Parathyroid adenoma (tissue), 2 donors: ENCODE measurements around the gene SIX5.

Experiments used
- H2AFZ ChIP-seq: fragments of 300-600 bp; sonication (generic); one replicate; pipeline ENCODE4 v1.7.0; 2017; ENCODE audit warnings: antibody characterized with exemption, mild to moderate bottlenecking
- H3K27ac ChIP-seq: fragments of 300-600 bp; sonication (generic); one replicate; pipeline ENCODE4 v1.7.0; 2017
- H3K27me3 ChIP-seq: fragments of 300-600 bp; sonication (generic); one replicate; pipeline ENCODE4 v1.7.0; 2017; ENCODE audit warnings: low read length; ENCODE audit not compliant: control insufficient read depth, insufficient read depth
- H3K36me3 ChIP-seq: fragments of 300-600 bp; sonication (generic); one replicate; pipeline ENCODE4 v1.7.0; 2017; ENCODE audit warnings: low read length; ENCODE audit not compliant: control insufficient read depth, insufficient read depth
- H3K4me1 ChIP-seq: fragments of 300-600 bp; sonication (generic); one replicate; pipeline ENCODE4 v1.7.0; 2017; ENCODE audit warnings: control low read depth
- H3K4me2 ChIP-seq: fragments of 300-600 bp; sonication (generic); one replicate; pipeline ENCODE4 v1.7.0; 2017; ENCODE audit warnings: low read length
- H3K4me3 ChIP-seq: fragments of 300-600 bp; sonication (generic); one replicate; pipeline ENCODE4 v1.7.0; 2017; ENCODE audit warnings: low read depth, low read length
- H3K79me2 ChIP-seq: fragments of 300-600 bp; sonication (generic); one replicate; pipeline ENCODE4 v1.7.0; 2017; ENCODE audit warnings: control low read depth
- H3K9ac ChIP-seq: fragments of 300-600 bp; sonication (generic); one replicate; pipeline ENCODE4 v1.7.0; 2017; ENCODE audit warnings: mild to moderate bottlenecking
- H3K9me3 ChIP-seq: fragments of 300-600 bp; sonication (generic); one replicate; pipeline ENCODE4 v1.7.0; 2017; ENCODE audit warnings: low read length; ENCODE audit not compliant: control insufficient read depth
- TF ChIP-seq, protein P1 (sequence below): fragments of 300-600 bp; sonication (generic); IDR thresholded peaks from one replicate; pipeline ENCODE4 v1.7.0; 2017; ENCODE audit warnings: antibody characterized with exemption, mild to moderate bottlenecking
- donor health status: primary hyperparathyroidism.

Gene SIX5

DNA sequence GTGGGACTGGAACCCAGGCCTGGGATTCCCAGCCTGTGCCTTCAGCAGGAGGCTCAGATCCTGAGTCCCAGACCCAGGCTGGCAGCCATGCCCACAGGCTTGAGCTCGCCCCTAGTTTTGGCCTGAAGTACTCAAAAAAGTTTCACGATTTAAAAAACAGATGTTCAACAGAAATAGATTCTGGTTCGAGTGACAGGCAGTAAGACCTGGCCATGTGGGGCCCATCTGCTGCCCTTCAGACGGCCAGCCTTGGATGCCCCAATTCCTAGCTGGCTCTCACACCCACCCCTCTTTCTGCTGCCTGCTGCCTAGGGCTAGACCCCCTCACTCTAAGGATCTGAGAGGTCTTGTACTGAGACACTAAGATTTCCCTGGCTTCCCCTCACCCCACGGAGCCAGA, 16.0 kb upstream of the SIX5 start:
- Histone ChIP-seq H3K4me1 (peaks cover 5% of the 10 kb centered on the region), H3K27ac (no peak overlapping the region), H2AFZ (no peak overlapping the region), H3K9ac (no peak overlapping the region), H3K9me3 (no peaks in the 10 kb centered on the region), H3K79me2 (peaks cover 2% of the 10 kb centered on the region), H3K36me3 (no peaks in the 10 kb centered on the region), H3K4me2 (no peak overlapping the region), H3K27me3 (no peaks in the 10 kb centered on the region), H3K4me3 (no peak overlapping the region)
- TF ChIP-seq, protein P1, sequence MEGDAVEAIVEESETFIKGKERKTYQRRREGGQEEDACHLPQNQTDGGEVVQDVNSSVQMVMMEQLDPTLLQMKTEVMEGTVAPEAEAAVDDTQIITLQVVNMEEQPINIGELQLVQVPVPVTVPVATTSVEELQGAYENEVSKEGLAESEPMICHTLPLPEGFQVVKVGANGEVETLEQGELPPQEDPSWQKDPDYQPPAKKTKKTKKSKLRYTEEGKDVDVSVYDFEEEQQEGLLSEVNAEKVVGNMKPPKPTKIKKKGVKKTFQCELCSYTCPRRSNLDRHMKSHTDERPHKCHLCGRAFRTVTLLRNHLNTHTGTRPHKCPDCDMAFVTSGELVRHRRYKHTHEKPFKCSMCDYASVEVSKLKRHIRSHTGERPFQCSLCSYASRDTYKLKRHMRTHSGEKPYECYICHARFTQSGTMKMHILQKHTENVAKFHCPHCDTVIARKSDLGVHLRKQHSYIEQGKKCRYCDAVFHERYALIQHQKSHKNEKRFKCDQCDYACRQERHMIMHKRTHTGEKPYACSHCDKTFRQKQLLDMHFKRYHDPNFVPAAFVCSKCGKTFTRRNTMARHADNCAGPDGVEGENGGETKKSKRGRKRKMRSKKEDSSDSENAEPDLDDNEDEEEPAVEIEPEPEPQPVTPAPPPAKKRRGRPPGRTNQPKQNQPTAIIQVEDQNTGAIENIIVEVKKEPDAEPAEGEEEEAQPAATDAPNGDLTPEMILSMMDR, result no peak

DNA sequence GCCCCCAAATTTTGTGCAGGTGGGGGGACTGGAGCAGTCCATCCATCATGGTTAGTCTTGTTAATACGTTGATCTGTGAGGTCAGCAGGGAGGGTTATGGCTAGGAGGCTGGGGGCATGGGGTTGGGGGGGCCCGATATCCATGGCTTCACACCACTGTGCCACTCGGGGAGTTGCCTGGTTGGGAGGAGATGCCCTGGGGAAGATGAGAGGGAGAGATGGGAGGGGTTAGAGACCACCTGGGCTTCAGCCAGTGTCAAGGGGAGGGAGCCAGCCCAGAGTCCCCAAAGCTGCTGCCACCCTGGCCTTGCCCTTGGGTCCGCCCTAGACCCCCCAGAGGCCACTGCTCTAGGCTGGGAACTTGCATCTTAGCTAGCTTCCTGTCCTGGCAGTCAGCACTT, 15.0 kb upstream of the SIX5 start:
- no peak overlapping the region for H3K4me2 ChIP-seq
- TF ChIP-seq, protein P1, result no peak
- H3K27ac ChIP-seq, result no peak overlapping the region
- peaks cover 2% of the 10 kb centered on the region for H3K79me2 ChIP-seq
- H3K4me1 ChIP-seq, result peaks cover 10% of the 10 kb centered on the region
- no peaks in the 10 kb centered on the region for H3K9me3 ChIP-seq
- H3K36me3 ChIP-seq, result no peaks in the 10 kb centered on the region
- H3K4me3 ChIP-seq, result no peak overlapping the region
- no peaks in the 10 kb centered on the region for H3K27me3 ChIP-seq
- H3K9ac ChIP-seq, result no peak overlapping the region
- no peak overlapping the region for H2AFZ ChIP-seq

DNA sequence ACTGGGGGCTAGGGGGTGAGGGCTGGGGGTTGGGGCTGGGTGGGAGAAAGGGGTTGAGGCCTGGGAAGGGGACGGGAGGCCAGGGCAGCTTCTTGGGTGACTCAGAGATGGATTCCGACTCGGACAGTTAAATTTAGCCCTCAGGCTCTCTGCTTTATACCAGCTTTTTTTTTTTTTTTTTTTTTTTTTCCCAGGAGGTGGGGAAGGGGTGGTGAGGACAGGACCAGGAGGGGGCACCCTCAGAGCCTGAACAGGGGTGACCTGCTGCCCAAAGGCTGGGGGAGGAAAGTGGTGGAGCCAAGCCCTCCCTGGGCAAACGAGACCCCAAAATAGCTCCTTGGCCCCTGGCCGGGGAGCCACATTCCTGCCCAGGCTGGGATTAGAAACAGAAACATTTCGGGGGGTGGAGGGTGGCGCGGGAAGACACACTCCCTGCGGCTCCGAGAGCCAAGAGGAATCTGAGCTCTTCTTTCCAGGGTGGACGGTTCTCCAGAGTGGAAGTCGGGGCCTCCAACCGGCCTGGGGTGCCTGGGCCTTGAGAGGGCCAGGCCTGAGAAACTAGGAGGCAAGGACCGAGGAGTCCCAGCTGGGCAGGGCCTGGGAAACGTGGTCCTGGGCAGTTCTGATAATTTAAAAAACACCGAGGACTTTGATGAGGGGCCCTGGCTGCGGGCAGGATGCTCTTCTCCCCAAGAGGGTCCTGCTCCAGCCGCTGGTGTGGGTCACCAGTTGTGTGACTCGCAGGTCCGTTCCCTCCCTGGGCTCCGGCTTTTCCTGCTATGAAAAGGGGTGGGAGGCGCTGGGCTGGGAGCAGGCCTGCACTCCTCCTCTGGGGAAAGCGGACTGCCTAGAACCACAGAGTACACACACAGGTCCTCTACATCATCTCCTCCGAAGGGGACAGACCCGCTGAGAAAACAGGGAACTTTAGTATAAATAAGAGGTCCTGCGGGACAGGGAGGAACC, 14.1 kb upstream of the SIX5 start:
- Histone ChIP-seq H3K4me1 (peaks cover 10% of the 10 kb centered on the region), H3K9me3 (no peaks in the 10 kb centered on the region), H3K27ac (peak overlapping the region; percentile 39), H3K4me2 (no peak overlapping the region), H3K4me3 (no peak overlapping the region), H2AFZ (no peak overlapping the region), H3K9ac (no peak overlapping the region), H3K79me2 (peaks cover 2% of the 10 kb centered on the region), H3K27me3 (no peaks in the 10 kb centered on the region), H3K36me3 (no peaks in the 10 kb centered on the region)
- TF ChIP-seq, protein P1, result no peak

DNA sequence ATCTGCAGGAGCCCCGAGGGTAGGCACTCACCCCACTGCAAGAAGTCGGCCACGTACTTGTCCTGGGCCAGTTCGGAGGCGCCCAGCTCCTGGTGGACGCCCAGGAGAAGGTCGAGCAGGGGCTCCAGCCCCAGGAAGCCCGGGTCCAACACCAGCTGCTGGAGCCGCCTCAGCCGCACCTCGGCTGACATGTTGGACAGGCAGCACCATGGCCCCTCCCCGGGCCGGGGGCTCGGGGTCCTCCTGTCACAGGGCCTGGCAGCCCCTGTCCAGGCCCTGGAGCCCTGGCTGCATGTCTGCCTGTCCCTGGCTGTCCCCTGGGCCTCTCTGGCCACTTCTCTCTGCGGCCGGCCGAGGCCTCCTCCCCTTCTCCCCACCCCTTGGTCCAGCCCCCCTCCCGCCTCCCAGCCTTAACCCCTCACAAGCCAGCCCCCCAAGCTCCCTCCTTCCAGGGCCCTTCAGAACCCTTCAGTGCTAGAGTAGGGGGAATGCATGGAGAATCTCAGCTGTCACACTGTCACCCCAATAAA, 13.2 kb upstream of the SIX5 start, which contains the start of gene DMPK:
TSS of gene DMPK (minus strand) at position 329 of the 530 bp plus-strand sequence. CDS start at position 191, 138 bp downstream.
- H3K27ac ChIP-seq, result peak within 1 kb of the TSS; percentile 39
- H3K4me2 ChIP-seq, result no peak within 1 kb of the TSS
- H2AFZ ChIP-seq, result no peak within 1 kb of the TSS
- H3K4me1 ChIP-seq, result peaks cover 10% of the 10 kb centered on the region
- H3K9me3 ChIP-seq, result no peaks in the 10 kb centered on the region
- TF ChIP-seq, protein P1, result no peak
- no peaks in the 10 kb centered on the region for H3K27me3 ChIP-seq
- no peak within 1 kb of the TSS for H3K4me3 ChIP-seq
- no peaks in the 10 kb centered on the region for H3K36me3 ChIP-seq
- peaks cover 2% of the 10 kb centered on the region for H3K79me2 ChIP-seq
- H3K9ac ChIP-seq, result no peak within 1 kb of the TSS
